Stimulated activated CD4-positive, alpha-beta T cell treated with anti-CD3 and anti-CD28 coated beads, TNF-alpha, amount 100 ng/mL, for 24 hours (primary cell): ENCODE data around the gene CDC42EP3.

Experiments used
- DNase-seq, 3 experiments: peaks; one replicate each; pipeline ENCODE4 v3.0.0-alpha.2; 2020; ENCODE audit warnings: low read depth in 3 of 3

CDC42EP3 gene

DNA sequence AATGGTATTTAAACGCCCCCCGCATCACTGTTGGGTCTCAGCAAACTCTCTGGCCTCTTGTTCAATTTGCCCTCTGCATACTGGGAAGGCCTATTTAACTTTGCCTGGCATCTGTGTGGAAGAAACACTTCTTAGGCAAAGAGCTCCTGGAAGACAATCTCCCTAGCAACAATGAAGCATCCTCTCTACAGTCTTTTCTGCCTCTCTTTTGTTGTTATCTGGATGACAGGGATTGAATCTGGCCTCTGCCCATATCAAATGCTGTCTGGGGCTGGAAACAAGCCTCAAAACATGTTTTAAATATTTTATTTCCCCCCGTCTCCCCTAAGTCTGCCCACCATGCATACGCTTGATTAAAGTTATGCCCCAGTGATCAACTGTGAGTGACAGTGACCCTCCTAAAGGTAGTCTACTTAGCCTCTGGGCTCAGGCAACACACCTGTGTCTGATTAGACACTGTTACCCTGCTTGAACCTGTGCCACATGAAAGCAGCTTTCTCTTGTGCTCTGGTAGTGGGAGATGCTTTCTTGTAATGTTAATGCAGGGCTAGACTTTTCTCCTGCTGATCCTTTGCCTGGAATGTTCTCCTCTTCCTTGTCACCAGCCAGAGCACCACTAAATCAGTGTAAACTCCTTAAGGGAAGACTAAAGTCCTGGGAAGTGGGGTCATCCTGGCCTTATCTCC is 34.9 kb downstream of the CDC42EP3 start:
- no peak for DNase-seq

DNA sequence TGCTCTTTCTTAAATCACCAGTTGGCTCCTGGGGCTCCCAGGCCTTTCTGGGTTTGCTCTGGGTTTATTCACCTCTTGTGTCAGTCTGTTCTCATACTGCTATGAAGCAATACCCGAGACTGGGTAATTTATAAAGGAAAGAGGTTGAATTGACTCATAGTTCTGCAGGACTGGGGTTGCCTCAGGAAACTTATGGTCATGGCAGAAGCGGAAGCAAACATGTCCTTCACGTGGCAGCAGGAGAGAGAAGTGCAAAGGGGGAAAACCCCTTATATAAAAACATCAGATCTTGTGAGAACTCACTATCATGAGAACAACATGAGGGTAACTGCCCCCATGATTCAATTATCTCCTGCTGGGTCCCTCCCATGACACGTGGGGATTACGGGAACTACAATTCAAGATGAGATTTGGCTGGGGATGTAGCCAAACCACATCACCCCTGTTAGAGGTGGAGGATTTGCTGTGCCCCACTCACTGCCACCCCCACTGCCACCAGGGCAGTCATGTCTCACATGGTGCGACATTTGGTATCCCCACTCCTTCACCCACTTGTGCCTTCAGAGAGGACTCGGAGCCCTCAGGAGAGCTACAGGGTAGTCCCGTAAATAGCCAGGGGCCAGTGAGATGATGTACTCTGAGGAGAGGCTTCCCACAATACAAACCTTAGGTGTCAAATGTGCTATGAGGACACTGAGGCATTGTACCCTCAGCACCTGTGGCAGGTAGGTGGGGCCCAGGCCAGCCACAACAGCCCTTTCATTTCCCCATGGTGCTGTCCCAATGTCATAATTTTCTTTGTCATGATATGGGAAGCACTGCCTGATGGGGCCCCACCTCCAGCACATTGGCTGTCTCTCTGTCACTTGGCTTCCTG is 35.7 kb downstream of the CDC42EP3 start:
- DNase-seq, result peak; percentile 48 to 64 (median 63)

DNA sequence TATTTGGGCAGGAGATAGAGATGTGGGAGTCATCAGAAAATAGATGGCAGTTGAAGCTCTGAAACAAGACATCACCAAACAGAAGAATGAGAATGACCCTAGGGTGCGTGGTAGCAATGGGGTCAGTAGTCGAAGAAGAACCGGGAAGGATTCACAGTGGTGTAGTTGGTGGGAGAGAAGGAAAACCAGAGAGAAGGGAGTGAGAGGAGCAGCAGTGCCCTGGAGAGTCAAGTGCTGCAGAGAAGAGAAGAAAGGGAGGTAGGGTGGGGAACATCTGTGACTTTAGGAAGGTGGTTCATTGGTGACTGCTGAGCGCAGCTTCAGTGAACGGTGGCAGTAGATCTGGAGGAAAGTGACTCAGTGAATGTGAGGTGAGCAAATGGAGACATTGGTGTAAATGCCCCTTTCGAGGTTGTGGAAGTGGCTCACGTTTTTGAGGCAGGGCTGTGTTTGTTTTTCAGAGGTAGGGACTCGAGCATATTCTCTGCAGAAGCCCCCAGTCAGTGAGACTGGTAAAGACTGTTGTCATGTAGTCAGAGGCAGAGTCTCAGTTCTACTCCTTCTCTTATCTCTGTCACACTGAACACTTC is 36.4 kb downstream of the CDC42EP3 start:
- DNase-seq, result peak in 1 of 3 experiments; percentile 17

DNA sequence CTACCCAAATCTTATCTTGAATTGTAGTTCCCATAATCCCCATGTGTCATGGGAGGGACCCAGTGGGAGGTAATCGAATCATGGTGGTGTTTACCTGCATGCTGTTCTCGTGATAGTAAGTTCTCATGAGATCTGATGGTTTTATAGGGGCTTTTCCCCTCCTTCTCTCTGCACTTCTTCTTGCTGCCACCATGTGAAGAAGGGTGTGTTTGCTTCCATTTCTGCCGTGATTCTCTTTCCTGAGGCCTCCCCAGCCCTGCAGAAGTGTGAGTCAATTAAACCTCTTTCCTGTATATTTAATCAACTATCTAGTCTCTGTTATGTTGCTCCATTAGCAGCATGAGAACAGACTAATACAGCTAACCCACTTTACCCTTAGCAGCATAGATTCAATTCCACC is 37.6 kb downstream of the CDC42EP3 start:
- DNase-seq, result no peak

DNA sequence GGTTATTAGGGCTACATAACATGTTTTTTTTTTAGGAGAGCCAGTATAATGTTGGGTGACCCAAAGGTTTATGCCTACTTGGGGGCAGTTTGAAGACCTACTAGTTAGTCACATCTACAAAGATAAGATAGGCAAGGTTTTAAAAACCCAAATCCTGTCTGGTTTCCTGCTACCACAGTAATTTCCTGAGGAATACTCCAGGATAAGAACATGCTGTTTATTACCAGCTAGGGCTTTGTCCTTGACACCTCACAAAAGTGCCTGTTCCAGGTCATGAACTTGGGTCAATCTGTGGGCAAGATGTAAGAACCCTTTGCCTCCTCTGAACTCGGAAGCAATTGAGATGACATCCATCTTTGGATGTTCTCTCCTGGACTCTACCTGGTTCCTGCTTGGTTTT is 38.2 kb downstream of the CDC42EP3 start:
- DNase-seq, result no peak

DNA sequence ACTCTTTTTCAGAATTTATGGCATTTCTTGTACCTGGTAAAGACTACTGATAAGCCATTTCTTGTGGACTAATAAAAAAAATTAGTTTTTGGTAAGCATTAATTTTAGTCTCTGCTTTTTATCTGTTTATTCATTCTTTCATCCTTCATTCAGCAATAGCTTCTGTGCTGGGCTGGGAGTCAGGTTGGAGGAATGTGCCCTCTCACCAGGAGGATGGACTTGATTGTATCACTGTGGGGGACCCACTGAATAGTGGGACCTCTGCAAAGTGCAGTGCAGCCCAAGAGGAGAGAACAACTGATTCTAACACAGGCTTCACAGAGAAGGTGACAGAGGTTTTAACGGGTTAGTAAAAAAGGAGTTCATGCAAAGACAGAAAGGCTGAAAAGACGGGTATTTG is 39.1 kb downstream of the CDC42EP3 start:
- DNase-seq, result no peak

DNA sequence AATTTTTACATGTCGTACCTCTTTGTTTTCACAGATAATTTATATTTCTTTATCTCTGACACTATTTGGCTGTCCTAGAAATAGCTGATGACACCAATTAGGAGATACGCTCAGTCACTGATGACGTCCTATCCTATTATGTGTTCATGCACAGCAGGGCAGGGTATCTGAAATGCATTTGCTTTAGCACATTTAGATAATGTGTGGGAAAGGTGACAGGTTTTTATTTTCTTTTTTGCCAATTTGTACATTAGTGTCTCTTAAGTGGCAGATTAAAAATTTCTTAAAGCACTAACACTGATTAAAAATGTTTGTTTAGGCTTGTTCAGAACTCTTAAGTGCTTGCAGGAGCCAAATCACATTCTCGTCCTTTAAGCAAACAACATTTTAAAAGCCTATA is 39.7 kb downstream of the CDC42EP3 start:
- no peak for DNase-seq

DNA sequence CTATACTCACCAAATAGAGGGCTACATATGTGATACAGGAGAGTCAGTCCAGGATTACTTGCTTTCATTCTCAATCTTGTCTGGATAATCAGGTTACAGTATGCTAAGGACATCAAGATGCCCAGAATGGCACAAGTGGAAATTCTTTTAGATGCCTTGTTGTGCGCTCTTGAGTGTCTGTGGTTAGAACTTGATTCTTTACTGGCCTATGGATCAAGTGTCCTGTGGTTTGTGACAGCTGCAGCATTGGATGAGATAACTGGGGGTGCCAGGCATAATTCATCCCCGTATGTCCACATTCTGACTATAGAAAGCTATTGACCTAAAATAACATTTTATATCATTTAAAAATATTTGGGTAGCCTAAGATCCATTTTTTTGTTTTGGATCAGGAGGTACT is 40.1 kb downstream of the CDC42EP3 start:
- no peak for DNase-seq

DNA sequence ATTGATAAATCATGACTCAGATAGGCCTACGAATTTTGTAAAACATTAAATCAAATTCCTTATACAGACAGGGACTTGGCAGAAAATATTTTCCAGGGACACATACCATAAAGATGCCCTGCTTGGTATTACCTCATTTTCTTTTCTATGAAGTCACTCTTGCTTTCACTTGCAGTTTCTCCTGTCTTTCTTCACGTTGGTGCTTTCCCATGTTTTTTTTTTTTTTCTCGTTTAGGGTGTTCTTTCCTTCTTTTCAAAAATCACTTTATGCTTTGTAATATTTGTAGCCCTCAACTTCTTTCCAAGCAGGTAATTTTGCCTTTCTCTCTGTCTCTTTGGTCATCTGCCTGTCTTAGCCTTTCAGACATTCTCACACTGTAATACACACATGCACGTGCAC is 40.7 kb downstream of the CDC42EP3 start:
- DNase-seq, result no peak

DNA sequence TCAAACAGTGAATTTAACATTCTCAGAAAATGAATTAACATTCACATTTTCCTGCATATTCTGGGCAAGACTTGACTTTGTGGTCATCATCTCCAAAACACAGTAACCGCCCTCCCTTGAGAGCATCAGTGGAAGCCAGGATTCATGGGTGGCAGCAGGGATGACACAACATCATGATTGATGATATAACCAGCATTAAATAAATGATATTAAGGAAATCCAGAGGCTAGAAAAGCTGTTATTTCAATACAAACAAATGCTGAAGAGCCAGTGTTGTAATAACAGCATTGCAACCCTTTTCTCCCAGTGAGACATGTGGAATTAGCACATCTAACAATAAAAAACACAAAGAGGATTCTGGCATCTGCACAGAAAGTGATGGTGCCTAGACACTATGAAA is 41.1 kb downstream of the CDC42EP3 start:
- DNase-seq, result no peak

DNA sequence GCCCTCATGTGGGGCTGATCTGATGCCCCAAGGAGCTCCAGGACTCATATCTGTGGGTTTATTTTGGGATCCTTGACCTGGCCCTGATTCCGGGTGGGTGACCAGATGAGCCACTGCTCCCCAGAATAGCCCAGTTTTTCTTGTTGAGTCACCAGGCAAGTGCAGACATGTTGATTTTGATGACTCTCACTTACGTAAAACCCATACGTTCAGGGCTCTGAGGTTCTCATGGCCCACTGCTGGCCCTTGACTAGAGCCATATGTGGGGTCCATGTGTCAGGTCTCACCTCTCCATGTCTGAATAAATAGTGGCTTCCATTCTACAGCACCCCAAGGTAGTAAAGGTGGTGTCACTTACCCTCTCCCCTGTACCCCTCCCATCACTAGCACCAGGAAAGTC is 41.9 kb downstream of the CDC42EP3 start:
- DNase-seq, result no peak

DNA sequence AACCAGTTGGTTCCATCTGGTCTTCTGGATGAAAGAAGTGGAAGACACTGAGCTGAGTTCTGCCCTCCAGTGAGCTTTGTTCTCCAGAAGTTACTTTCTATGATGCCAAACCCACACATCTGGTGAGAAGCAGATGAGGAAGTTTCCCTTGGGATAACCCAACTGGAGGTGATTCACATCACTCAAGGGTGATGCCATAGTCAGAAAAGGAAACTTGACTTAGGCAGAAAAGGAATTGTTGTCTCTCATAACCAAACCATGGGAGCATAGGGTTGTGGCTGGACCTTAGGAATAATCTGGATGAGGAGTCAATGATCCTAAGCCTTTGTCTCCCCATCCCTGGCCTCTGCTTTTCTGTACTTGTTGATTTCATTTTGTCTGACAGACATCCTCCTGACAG is 43.7 kb downstream of the CDC42EP3 start:
- no peak for DNase-seq

DNA sequence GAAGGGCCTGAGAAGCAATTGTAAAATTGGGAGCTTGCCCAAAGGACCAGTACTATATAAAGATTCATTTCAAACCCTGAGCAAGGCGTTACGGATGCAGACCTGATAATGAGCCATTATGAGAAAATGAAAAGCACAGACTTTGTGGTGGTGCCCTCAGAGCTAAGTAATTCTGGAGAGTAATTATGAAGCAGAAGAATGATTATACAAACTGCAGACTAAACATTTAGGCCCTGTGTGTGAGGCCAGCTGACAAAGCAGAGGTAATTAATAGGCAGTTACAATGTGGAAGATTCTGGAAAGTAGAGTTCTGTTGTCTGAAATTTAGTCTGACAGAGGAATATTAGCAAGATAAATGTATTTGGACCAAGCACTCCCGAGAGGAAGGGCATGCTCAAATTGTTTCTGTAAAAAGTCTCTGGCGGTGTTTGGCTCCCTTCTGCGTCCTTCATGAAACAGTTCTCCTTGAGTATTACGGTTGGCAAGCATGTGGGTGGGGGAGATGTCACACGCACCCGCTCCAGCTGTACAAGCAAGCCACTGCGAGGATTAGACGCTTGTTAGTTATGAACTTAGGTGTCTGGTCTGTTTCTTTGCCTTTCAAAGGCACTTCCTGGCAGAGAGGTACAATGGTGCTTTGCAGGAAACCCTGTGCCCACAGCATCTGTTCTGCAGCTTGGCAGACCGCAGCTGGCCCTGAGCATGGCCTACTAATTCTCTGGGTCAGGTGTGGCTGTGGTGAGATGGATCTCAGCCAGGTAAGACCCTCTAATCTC is 45.5 kb downstream of the CDC42EP3 start:
- DNase-seq, result peak in 2 of 3 experiments; percentile 35 to 37

DNA sequence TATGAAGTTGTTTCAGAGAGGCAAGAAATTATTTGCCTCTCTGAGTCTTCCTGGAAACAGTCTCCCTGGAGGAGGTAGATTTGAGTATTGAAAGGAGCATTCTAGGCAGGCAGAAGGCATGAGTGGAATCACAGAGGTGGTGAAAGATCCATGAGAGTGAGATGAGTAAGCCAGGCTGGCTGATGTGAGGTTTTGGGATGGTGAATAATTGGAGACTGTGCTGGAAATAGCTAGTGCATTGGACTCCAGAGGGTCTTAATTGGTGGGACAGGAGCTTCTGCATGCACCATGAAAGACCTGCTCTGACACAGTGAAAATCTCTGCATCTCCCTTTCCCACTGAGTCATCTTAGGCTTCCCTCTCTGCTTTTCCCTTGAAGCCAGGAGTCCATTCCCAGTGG is 46.3 kb downstream of the CDC42EP3 start:
- DNase-seq, result no peak

DNA sequence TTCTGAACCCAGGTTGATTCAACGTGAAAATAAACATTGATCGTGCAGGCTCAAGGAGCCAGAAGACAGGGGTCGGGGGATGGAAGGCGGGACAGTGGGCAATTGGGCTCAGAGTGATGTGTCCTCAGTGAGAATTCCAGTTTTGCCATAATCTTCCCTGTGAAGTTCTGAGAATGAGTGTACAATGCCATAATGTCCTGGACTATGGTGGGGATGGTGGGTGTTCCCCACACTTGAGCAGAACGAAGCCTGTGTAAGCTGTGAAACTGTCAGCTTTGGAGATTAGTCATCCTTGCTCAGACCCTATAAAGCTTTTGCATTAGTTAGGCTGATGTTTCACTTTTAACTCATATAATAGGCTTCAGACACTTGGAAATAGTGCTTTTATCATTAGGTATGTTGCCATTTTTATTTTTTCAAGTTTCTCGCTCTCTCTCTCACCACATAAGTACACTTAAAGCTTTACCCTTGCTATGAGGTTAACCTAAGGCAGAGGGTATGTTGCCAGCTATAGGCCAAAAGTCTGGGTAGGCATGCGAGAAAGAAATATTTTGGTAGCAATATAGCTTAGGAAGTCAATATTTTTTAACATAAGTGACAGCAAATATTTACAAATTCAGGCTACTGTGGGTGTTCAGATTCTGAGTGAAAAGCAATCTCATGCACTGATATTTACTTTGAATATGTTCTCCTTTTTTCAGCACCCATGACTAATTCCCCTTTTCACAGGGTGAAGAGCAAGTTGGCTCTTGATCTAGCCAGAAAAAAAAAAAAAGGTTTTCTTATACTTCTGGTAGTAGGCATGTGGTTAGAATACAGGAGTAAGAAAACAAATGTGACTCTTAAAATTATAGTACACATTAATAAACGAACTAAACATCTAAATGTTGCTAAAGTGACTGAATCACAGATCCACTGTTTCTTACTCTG is 47.2 kb downstream of the CDC42EP3 start:
- no peak for DNase-seq

DNA sequence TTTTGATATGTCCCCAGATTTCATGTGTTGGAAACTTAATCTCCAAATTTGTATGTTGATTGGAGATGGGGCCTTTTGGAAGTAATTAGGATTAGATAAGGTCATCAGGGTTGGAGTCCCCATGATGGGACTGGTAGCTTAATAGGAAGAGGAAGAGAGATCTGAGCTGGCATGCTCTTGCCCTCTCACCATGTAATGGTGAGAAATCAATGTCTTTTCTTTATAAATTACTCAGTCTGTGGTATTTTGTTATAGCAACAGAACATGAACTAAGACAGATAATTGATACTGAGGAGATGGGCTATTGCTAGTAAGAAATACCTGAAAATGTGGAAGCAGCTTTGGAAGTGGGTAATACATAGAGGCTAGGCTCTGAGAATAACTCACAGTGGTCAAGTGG is 48.0 kb downstream of the CDC42EP3 start:
- DNase-seq, result no peak

DNA sequence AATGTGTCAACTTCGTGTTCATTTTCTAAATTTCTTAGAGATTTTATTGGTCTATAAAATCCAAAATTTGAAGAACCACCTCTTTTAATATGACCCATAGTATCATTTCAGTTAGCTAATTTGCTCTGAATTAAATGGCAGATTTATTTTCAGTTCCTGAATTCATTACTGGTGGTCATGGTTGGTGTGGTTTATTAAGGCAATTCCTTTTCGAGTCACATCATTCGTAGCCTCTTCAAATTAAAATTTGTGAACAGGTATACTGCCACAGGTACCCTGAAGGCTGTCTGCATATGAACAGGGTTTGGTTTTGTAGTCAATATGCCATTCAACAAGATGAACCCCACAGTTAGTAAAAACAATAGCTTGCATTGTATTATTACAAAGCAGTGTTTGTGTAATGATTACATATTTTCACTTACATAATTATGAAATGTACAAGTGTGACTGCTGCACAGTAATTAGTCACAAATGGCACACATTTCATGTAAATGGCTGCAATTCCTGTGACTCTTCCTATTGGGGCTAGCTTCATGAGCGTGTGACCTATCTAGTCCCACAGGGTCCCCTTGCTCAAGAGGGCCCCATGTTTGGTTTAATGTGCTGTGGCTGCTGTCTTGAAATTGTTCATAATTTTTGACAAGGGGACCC is 48.9 kb downstream of the CDC42EP3 start:
- DNase-seq, result no peak

DNA sequence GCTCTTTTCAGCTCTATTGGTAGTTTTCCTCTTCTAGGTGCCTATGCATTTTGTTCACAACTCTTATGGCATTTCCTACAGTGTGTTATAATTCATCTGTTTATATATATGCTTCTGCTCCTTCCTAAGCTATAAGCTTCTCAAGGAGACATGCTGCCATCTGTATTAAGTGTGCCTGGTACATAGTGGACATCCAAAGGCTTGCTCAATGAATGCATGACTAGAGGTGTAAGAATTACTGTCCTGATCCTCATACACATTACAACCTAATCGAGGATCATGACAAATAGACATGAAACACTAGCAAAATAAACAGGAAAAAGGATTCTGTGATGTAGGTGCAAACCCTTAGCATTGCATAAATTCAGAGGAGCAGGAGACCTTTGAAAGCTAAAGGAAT is 50.2 kb downstream of the CDC42EP3 start:
- DNase-seq, result no peak

DNA sequence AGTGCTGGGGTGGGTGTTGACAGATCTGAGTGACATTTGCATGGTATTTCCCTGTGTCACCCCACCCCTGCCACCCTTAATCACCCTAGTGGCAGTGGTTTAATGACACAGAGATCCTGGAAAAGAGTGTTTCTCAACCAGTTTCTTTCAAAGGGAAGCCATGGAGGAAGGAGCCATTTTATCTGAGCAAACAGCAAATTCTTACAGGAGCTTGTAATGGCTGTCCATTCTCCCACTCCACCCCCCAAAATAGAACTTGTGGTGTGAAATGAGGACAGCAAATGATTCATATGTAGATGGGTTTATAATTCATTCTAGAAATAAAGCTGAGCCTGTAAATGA is 51.5 kb downstream of the CDC42EP3 start:
- DNase-seq, result no peak

DNA sequence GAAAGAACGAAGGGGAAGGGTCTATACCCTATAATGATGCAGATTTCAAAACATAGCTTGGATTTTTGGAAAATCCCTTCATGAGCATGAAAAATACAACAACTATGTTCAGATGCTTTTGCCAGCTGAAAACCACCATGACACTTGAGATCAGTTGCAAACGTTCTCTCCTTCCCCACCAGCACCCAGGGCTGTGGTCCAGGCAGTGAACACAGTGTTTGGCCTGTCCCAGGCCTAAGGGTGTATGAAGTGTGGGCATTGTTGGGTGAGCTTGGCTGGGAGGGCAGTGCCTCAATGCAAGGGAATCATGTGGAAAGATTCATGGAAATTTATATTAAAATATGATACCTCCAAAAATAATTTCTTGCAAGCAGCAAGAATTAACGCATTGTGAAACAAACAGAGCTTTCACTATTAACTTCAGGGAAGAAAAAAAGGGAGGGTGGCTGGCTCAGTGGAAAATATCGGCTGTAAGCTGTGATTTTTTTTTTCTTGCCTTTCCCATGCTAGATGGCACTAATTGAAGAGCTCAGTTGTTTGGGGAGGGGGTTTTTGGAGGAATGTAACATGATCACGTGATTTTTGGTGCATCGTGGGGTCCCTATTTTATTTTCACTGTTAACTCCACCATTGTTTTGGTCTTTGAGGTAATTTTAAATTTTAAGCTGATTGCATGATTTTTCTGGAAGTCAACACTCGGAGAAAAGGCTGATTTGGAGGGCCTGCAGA is 52.0 kb downstream of the CDC42EP3 start:
- no peak for DNase-seq
